ENCODE data around the gene KRT13.

- TF ChIP-seq, protein P1, sequence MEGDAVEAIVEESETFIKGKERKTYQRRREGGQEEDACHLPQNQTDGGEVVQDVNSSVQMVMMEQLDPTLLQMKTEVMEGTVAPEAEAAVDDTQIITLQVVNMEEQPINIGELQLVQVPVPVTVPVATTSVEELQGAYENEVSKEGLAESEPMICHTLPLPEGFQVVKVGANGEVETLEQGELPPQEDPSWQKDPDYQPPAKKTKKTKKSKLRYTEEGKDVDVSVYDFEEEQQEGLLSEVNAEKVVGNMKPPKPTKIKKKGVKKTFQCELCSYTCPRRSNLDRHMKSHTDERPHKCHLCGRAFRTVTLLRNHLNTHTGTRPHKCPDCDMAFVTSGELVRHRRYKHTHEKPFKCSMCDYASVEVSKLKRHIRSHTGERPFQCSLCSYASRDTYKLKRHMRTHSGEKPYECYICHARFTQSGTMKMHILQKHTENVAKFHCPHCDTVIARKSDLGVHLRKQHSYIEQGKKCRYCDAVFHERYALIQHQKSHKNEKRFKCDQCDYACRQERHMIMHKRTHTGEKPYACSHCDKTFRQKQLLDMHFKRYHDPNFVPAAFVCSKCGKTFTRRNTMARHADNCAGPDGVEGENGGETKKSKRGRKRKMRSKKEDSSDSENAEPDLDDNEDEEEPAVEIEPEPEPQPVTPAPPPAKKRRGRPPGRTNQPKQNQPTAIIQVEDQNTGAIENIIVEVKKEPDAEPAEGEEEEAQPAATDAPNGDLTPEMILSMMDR (optimal IDR thresholded peaks at IDR 0.05 in 1 of 3, IDR thresholded peaks at IDR 0.05 in 1 of 3, conservative IDR thresholded peaks at IDR 0.05 in 1 of 3; ENCODE audit: extremely low read depth in 1 of 3, insufficient read depth in 2 of 3, low read length in 3 of 3) = no peak
- TF ChIP-seq EZH2 (IDR thresholded peaks at IDR 0.05; ENCODE audit: low read length) = no peak
Observed at GRCh38 chr17:41466988-41467387, 38.4 kb downstream of the KRT13 start, which contains the start of gene KRT32.
